Thymus (tissue), 11 donors: ENCODE measurements around the gene ZDHHC9. TPM values are rescaled to one million over a fixed set of nuclear protein-coding genes. Genes with fewer than 3 reads are reported as not detected.

Experiments used
- DNase-seq, 9 donors: peaks; one replicate each; pipeline ENCODE4 v3.0.0-alpha.2; 2013; ENCODE audit warnings: low spot score in 9 of 9, low read depth in 6 of 9, missing footprints in 1 of 9
- H3K27ac ChIP-seq, 2 donors: one replicate each; pipeline ENCODE4 v1.5.1; 2013; ENCODE audit warnings: control low read depth in 1 of 2, low read depth in 1 of 2, low read length in 1 of 2, mild to moderate bottlenecking in 1 of 2, moderate library complexity in 1 of 2
- H3K27me3 ChIP-seq, 2 donors: one replicate each; pipeline ENCODE4 v1.5.1; 2013; ENCODE audit warnings: low read length in 1 of 2; ENCODE audit not compliant: control insufficient read depth in 2 of 2, insufficient read depth in 1 of 2
- H3K36me3 ChIP-seq, 2 donors: one replicate each; pipeline ENCODE4 v1.5.1; 2013; ENCODE audit warnings: low read length in 1 of 2, mild to moderate bottlenecking in 1 of 2, moderate library complexity in 1 of 2; ENCODE audit not compliant: control insufficient read depth in 2 of 2, insufficient read depth in 2 of 2
- H3K4me1 ChIP-seq, 2 donors: one replicate each; pipeline ENCODE4 v1.5.1; 2013; ENCODE audit warnings: low read length in 2 of 2; ENCODE audit not compliant: control insufficient read depth in 2 of 2, insufficient read depth in 2 of 2
- H3K4me3 ChIP-seq, 2 donors: one replicate each; pipeline ENCODE4 v1.5.1; 2013; ENCODE audit warnings: low read length in 2 of 2, control low read depth in 1 of 2, mild to moderate bottlenecking in 1 of 2
- H3K9me3 ChIP-seq, 2 donors: one replicate each; pipeline ENCODE4 v1.5.1; 2013; ENCODE audit warnings: low read length in 1 of 2, mild to moderate bottlenecking in 1 of 2; ENCODE audit not compliant: control insufficient read depth in 2 of 2, insufficient read depth in 1 of 2
- WGBS: extraction: QIAGEN DNeasy Blood & Tissue Kit; methylation state at CpG from one replicate; pipeline ENCODE4 v1.1.7; 2013; 5-methylcytosine and 5-hydroxymethylcytosine counted together
- polyA plus RNA-seq: library from polyadenylated mRNA; stranded (reverse); fragments of 200-250 nt; gene quantifications from one replicate; pipeline ENCODE4 v1.2.3, GENCODE V29; 2013
- total RNA-seq: library from RNA; stranded (reverse); fragments of 120-200 nt; gene quantifications from one replicate; pipeline ENCODE4 v1.2.4, GENCODE V29; 2013
- donor health status: healthy.

ZDHHC9 gene
- total and polyA plus RNA-seq, 2 donors = 3.5 to 4.5 TPM

DNA sequence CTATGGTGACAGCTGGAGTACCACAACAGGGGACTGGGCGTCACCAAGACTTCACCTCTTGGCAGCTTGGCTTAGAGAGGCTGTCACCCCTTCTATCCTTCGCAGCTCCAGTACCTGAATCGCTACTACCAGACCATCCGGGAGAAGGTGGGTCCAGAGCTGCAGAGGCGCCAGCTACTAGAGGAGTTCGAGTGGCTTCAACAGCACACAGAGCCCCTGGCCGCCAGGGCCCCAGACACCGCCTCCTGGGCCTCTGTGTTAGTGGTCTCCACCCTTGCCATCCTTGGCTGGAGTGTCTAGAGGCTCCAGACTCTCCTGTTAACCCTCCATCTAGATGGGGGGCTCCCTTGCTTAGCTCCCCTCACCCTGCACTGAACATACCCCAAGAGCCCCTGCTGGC, 75.5 kb downstream of the ZDHHC9 start:
- DNase-seq = no peak
- peak overlapping the region; percentile 93 to 97 for H3K27ac ChIP-seq
- no peaks in the 10 kb centered on the region for H3K9me3 ChIP-seq
- no peaks in the 10 kb centered on the region for H3K36me3 ChIP-seq
- WGBS = 93% methylated on average over 8 of the region's 8 CpGs
- H3K4me1 ChIP-seq = peaks cover 45 to 66% of the 10 kb centered on the region in 2 donors
- H3K27me3 ChIP-seq = no peaks in the 10 kb centered on the region
- H3K4me3 ChIP-seq = no peak overlapping the region

GRCh38 chrX:129763666-129764065, 80.0 kb downstream of the ZDHHC9 start:
- H3K36me3 ChIP-seq = no peaks in the 10 kb centered on the region
- H3K4me1 ChIP-seq = peaks cover 28 to 50% of the 10 kb centered on the region in 2 donors
- no peak for DNase-seq
- H3K27me3 ChIP-seq = no peaks in the 10 kb centered on the region
- no peaks in the 10 kb centered on the region for H3K9me3 ChIP-seq
- H3K4me3 ChIP-seq = no peak overlapping the region
- no peak overlapping the region for H3K27ac ChIP-seq

DNA sequence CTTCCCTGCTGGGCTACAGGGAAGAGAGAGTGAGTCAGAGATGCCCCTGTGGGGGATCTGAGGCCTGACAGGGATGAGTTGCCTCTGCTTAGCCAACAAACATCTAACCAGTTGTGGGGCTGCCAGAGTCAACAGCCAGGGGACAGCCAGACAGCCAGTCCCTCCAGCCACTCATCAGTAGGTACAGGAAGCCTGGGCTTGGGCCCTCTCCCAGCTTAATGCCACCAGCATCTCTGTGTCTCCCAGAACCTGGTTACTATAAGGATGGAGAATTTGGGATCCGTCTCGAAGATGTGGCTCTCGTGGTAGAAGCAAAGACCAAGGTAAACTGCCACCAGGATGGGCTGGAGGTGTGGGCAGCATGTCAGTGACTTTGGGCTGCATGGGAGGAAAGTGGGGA, 81.2 kb downstream of the ZDHHC9 start:
- H3K27me3 ChIP-seq = no peaks in the 10 kb centered on the region
- H3K4me1 ChIP-seq = peaks cover 20 to 49% of the 10 kb centered on the region in 2 donors
- H3K36me3 ChIP-seq = no peaks in the 10 kb centered on the region
- no peak for DNase-seq
- no peak overlapping the region for H3K27ac ChIP-seq
- no peaks in the 10 kb centered on the region for H3K9me3 ChIP-seq
- H3K4me3 ChIP-seq = no peak overlapping the region
- WGBS = 98% methylated on average over 3 of the region's 3 CpGs

- DNase-seq = no peak
- no peaks in the 10 kb centered on the region for H3K9me3 ChIP-seq
- 100% methylated on average over 4 of the region's 4 CpGs for WGBS
Observed at GRCh38 chrX:129761596-129761995, 82.1 kb downstream of the ZDHHC9 start.

GRCh38 chrX:129760981-129761380, 82.7 kb downstream of the ZDHHC9 start:
- WGBS = 98% methylated on average over 6 of the region's 6 CpGs
- Histone ChIP-seq H3K9me3 (no peaks in the 10 kb centered on the region), H3K4me1 (peaks cover 17 to 54% of the 10 kb centered on the region in 2 donors), H3K36me3 (no peaks in the 10 kb centered on the region), H3K4me3 (no peak overlapping the region), H3K27me3 (no peaks in the 10 kb centered on the region), H3K27ac (no peak overlapping the region)
- no peak for DNase-seq

More at GRCh38 chrX:129761596-129761995, 82.1 kb downstream of the ZDHHC9 start:
- H3K36me3 ChIP-seq = no peaks in the 10 kb centered on the region
- H3K27ac ChIP-seq = no peak overlapping the region
- H3K27me3 ChIP-seq = no peaks in the 10 kb centered on the region
- H3K4me1 ChIP-seq = peaks cover 17 to 48% of the 10 kb centered on the region in 2 donors
- H3K4me3 ChIP-seq = no peak overlapping the region

DNA sequence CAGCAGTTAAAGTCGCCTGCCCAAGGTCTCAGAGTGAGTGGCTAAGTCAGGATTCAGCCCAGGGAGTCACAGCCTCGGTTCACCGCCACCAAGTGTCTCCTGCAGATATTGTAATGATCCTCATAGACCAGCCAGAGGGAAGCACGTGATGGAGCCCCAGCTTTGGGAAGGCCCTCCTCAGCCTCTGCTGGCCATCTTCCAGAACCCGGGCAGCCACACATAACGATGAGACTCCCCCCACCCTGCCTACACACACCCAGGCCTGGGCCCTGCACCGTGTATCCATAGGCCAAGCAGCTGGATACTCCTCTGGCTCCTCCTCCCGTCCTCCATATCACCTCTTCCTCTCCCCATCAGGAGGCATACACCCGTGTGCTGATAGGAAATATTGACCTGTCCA, 83.5 kb downstream of the ZDHHC9 start:
- Histone ChIP-seq H3K27ac (peak overlapping the region; percentile 27 to 86), H3K27me3 (no peaks in the 10 kb centered on the region), H3K4me1 (peaks cover 17 to 62% of the 10 kb centered on the region in 2 donors), H3K9me3 (no peaks in the 10 kb centered on the region), H3K36me3 (no peaks in the 10 kb centered on the region), H3K4me3 (no peak overlapping the region)
- no peak for DNase-seq
- WGBS = 35% methylated on average over 9 of the region's 9 CpGs

DNA sequence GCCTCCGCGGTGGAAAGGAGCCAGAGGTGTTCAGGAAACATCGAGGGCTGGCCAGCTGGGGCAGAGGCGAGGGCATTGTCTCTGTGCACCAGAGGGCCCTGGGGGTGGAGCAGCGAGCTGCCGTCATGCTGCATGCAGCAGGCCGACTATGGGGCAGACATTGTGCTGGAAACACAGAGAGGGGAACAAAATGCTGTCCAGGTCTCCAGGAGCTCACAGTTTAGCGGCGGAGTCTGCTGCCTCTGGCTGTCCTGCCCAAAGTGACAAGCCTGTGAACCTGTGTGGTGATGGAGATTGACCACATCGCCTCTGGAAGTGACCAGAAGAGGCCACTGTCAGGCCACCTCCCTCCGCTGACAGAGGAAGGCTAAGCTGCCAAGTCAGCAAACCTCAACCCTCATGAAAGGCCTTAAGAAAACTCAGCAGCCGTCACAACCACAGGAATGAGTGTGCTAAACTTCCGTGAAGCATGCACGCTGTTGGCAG, 84.1 kb downstream of the ZDHHC9 start:
- no peaks in the 10 kb centered on the region for H3K27me3 ChIP-seq
- DNase-seq = peak in 2 of 9 donors; percentile 61 to 85
- peak overlapping the region; percentile 52 to 86 for H3K27ac ChIP-seq
- 15% methylated on average over 14 of the region's 14 CpGs for WGBS
- no peaks in the 10 kb centered on the region for H3K9me3 ChIP-seq
- H3K36me3 ChIP-seq = no peaks in the 10 kb centered on the region
- H3K4me1 ChIP-seq = peaks cover 17 to 68% of the 10 kb centered on the region in 2 donors
- H3K4me3 ChIP-seq = no peak overlapping the region

- Histone ChIP-seq H3K27ac (peak overlapping the region; percentile 53 to 85), H3K4me1 (peaks cover 17 to 70% of the 10 kb centered on the region in 2 donors)
Observed at GRCh38 chrX:129755779-129756650, 87.7 kb downstream of the ZDHHC9 start.

More at GRCh38 chrX:129755779-129756650, 87.7 kb downstream of the ZDHHC9 start:
- Histone ChIP-seq H3K4me3 (peak overlapping the region; percentile 17 to 31), H3K36me3 (no peaks in the 10 kb centered on the region), H3K9me3 (no peaks in the 10 kb centered on the region), H3K27me3 (no peaks in the 10 kb centered on the region)
- 49% methylated on average over 18 of the region's 18 CpGs for WGBS
- DNase-seq = peak in 1 of 9 donors; percentile 77
